Stimulated activated CD8-positive, alpha-beta memory T cell treated with anti-CD3 and anti-CD28 coated beads, Interleukin-12 subunit alpha, Interleukin-12 subunit beta, amount 100 ng/mL, for 4 hours (primary cell): ENCODE measurements around the gene CIROP.
"Not testable (repeated sequence)": the region's sequence is repeated elsewhere in the genome, so short reads cannot be mapped to it uniquely, and the experiment has no call there.

Source experiments
- DNase-seq: peaks from one replicate; pipeline ENCODE4 v3.0.0-alpha.2; 2020; ENCODE audit warnings: low read depth

The CIROP gene

DNA sequence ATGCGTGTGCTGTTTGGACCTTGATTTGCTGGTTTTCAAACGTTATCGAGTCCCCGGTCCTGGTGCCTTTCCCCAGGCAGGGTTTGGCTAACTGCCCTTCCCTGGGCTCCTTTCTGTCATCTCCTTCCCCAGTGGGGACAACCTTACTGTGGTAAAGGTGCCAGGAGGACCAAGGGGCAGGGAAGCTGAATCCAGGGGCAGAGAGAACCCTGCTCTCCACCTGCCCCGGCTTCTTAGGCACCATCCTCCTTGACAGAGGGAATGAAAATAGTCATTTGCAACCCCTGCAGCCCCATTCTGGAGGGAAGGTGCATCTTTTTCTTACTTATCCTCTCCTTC is 9.3 kb upstream of the CIROP start:
- DNase-seq = no peak

- DNase-seq = no peak
Measured at GRCh38 chr14:23113431-23114119, 8.8 kb upstream of the CIROP start.

DNA sequence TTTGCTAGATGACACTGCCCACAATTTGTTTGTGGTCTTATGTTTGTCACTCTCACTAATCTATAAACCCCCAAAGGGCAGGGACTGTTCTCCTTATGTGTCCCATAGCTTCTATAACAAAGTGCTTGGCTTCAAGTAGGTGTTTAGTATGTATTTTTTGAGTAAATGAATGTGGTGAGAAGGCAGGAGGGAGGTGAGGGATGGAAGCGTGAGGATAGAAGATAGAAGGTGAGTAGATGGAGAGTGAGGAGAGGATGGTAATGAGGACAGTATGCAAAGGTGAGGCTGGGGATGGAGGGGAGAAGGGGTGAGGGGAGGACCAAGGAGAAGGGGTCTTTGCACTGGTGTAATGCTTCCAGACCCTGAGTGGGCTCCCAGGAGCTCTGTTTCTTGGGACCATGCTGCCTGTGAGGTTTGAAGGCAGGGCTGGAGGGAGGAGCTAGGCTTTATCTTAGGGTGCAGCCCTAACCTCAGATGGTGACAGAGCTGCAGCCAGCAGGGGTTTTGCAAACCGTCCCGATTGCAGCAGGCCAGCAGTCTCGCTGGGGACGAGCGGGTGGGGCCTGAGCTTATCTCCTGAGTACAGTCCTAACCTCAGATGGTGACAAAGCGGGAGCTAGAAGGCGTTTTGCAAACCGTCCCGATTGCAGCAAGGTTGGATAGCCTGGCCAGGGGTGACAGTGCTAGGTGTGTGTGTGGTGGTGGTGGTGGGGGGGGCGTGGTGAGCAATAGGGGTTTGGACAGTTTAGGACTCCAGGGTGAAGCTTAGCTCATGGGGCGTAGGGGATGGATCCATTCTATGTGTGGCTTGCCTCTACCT is 7.8 kb upstream of the CIROP start:
- no peak for DNase-seq

GRCh38 chr14:23110579-23111365 is 6.0 kb upstream of the CIROP start:
- no peak for DNase-seq

- DNase-seq = no peak
Measured at GRCh38 chr14:23109769-23110168, 5.0 kb upstream of the CIROP start.

GRCh38 chr14:23108169-23108568 is 3.4 kb upstream of the CIROP start:
- not testable (repeated sequence) for DNase-seq

DNA sequence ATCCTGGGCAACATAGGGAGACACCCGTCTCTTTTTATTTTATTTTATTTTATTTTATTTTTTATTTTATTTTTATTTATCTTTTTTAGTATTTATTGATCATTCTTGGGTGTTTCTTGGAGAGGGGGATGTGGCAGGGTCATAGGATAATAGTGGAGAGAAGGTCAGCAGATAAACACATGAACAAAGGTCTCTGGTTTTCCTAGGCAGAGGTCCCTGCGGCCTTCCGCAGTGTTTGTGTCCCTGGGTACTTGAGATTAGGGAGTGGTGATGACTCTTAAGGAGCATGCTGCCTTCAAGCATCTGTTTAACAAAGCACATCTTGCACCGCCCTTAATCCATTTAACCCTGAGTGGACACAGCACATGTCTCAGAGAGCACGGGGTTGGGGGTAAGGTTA is 2.8 kb upstream of the CIROP start:
- not testable (repeated sequence) for DNase-seq

DNA sequence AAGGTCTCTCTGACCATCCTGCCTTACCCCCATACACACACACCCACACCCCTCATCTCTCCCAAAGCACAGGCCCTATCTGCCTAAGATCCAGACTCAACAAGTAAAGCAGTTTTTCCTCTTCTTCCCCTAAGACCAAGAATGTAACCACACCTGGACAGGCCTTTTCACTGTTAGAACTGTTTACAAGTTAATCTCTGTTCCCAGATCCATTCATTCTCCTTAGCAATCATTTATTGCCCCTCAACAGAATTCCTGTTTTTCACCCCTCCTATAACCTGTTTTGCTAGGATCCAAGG is 1.9 kb upstream of the CIROP start:
- no peak for DNase-seq

DNA sequence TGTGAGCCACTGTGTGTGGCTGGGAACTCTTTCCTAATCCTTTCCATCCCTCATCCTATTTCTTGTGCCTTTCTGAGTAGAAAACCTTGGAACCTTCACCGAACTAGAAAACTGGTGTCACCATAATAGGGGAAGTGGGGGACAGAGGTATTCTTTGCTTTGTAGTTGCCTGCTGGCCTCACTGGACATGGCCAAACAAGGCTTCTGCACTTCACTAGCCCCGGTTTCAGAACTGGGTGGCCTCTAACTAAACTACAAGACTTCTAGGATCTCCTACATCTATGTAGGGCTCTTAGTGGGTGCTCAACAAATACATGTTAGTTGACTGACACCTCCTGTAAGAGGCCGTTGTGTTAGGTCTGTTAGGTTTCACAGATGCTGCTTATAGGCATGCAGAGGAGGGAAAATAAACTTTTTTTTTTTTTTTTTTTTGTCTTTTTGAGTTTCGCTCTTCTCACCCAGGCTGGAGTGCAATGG is 597 bp upstream of the CIROP start:
- DNase-seq = no peak

GRCh38 chr14:23104070-23104590 is 659 bp downstream of the CIROP start:
- no peak for DNase-seq

DNA sequence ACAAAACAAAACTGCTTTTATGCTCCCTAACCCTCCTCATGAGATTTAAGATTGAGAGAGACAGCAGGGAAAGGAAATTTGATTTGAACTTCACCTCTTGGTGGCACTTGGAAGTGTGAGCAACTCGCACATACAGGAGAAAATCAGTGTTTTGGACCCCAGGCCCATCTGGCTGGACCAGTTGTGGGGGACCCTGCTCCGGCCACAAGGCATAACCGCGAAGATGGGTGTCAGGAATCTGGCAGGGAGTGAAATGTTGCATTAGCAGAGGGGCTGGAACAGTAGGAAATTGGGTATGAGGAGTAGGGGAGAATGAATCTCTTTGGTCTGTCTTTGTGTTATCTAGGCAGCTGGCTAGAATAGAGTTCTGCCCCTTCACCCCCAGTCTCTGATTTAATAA is 1.2 kb downstream of the CIROP start:
- DNase-seq = no peak

GRCh38 chr14:23102801-23103200 is 2.0 kb downstream of the CIROP start:
- no peak for DNase-seq

- DNase-seq = no peak
Measured at GRCh38 chr14:23101986-23102625, 2.7 kb downstream of the CIROP start.

DNA sequence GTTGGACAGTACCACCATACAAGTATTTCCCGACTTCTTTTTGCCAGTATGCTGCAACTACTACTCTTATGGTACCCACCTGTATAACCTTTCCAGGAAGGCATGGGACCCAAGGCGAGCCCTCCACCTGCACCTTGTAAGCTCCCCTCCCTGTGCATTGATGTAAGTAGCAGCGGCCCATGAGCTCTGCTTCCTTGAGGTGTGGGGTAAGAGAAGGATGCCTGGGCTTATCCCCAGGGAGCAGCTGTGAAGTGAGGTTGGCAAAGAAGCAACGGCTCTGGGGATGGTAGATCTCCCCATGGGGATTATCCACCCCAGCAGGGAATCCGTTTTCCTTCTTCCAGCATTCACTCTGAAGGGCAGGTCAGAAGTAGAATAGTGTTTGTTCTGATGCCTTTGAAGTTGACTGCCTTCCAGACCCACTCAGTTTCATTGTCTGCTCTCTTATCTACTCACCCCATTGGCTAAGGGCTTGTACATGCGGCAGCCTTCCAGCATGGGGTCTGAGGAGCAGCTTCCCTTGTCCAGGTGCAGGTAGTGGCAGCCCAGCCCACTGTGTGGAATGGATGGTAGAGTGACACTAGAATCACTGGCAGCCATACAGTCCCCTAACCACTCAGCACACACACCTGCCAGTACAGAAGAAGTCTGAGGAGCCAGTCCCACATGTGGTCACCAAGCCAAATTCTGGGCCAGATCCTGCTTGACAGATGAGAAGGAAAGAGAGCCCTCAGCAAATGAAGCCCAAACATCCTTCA is 3.4 kb downstream of the CIROP start:
- DNase-seq = no peak

DNA sequence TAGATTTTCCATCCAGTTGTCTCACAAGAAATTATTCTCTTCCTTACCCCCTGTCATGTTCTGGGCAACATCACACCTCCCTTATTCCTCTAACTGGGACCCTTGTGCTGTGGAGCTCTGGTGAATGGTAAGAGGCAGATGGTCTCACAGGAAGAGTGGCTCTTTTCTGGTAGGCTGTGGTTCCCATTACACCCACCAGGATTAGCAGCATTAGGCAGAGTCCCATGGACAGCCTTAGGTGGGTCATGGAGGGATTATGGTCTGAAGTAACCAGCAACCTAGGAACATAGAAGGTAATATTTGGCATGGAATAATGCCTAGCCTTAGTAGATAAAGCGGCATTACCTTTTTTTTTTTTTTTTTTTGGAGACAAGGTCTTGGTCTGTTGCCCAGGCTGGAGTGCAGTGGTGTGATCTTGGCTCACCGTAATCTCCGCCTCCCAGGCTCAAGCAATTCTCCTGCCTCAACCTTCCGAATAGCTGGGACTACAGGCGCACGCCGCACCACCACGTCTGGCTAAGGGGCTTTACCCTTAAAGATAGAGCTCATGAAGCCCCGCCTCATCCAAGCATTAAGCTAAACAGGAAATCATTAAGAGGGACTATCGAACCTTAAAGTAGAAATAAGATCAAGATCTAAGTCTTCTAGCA is 5.5 kb downstream of the CIROP start:
- no peak for DNase-seq

DNA sequence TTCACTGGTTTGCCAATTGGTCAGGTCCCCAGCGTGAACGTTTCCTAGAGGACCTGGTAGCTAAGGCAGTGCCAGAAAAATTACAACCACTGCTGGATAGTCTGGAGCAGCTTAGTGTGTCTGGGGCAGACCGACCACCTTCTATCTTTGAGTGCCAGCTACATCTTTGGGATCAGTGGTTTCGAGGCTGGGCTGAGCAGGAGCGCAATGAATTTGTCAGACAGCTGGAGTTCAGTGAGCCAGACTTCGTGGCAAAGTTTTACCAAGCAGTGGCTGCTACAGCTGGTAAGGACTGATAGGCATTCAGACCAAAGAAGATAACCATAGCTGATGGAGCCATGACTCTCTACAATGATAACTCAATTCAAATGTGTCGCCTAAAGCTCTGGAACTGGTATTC is 7.0 kb downstream of the CIROP start:
- no peak for DNase-seq

GRCh38 chr14:23095196-23096108 is 9.3 kb downstream of the CIROP start, which contains the start of gene C14orf119:
Gene C14orf119, plus strand, starts transcription at chr14:23095505. Its CDS starts 2,154 bp downstream, at chr14:23097659.
- DNase-seq = no peak

- peak; percentile 97 for DNase-seq
Measured at GRCh38 chr14:23094666-23095195, 10.1 kb downstream of the CIROP start, which contains the start of gene ACIN1. Gene ACIN1, minus strand, starts transcription at chr14:23095136. Its CDS starts 24 bp downstream, at chr14:23095112.

- DNase-seq = no peak
Measured at GRCh38 chr14:23093991-23094665, 10.7 kb downstream of the CIROP start.
